ENCODE data around the gene STEAP3. TPM values are rescaled to one million over a fixed set of nuclear protein-coding genes. Genes with fewer than 3 reads are reported as not detected.

The STEAP3 gene
- total RNA-seq, 4 donors from 2014 or later = 2.3 to 5.9 (median 3.7) TPM

DNA sequence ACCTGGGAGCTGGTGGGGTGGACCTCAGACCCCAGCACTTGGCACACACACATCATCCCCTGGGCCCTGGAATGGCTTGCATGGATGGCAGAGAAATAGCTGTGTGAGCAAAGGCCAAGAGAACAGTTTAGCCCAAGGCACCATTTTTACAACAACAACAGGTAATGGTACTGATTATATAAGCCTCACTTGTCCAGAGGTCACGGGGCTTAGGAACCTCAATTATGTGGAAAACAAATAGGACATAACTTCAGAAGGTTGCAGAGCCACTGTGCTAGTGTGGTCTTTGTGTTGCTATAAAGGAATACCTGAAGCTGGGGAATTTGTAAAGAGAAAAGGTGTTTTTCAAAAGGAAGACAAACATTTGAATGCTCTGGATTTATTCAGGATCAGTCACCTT is 13.2 kb downstream of the STEAP3 start:
- DNase-seq = no peak
- Histone ChIP-seq H3K27ac (no peak overlapping the region), H3K4me3 (no peak overlapping the region), H3K36me3 (no peaks in the 10 kb centered on the region), H3K27me3 (no peaks in the 10 kb centered on the region), H3K9me3 (no peaks in the 10 kb centered on the region), H3K4me1 (no peaks in the 10 kb centered on the region)
- TF ChIP-seq CTCF (IDR thresholded peaks at IDR 0.05) (no peak), POLR2A (IDR thresholded peaks at IDR 0.05) (no peak)
- intact Hi-C loops (cut with DNase I; ENCODE audit: low total_unique reads) = no loop called here

- no peaks in the 10 kb centered on the region for H3K4me1 ChIP-seq
- intact Hi-C loops (cut with DNase I; ENCODE audit: low total_unique reads) = no loop called here
- no peak for DNase-seq
- no peak overlapping the region for H3K27ac ChIP-seq
- no peak overlapping the region for H3K4me3 ChIP-seq
- H3K36me3 ChIP-seq = no peaks in the 10 kb centered on the region
- H3K27me3 ChIP-seq = no peaks in the 10 kb centered on the region
- H3K9me3 ChIP-seq = no peaks in the 10 kb centered on the region
- TF ChIP-seq POLR2A (IDR thresholded peaks at IDR 0.05) (no peak), CTCF (IDR thresholded peaks at IDR 0.05) (no peak)
Observed at GRCh38 chr2:119240311-119241204, 16.9 kb downstream of the STEAP3 start.

DNA sequence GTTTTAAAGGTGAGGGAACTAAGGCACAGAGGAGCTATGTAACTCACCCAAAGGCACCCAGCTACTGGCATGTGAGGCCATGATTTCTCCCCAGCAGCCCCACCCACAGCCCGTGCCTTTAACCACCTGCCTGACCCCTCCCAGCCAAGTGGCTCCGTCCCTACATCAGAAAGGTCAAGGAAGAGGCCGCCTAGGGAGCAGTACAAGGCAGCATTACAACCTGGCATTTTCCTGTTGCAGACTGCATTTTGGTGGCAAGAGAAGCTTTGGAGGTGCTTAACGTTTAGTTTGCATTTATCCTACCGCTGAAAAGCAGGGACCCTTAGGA is 17.5 kb downstream of the STEAP3 start:
- Histone ChIP-seq H3K27me3 (no peaks in the 10 kb centered on the region), H3K36me3 (no peaks in the 10 kb centered on the region), H3K4me3 (no peak overlapping the region), H3K9me3 (no peaks in the 10 kb centered on the region), H3K27ac (no peak overlapping the region), H3K4me1 (no peaks in the 10 kb centered on the region)
- TF ChIP-seq POLR2A (IDR thresholded peaks at IDR 0.05) = no peak
- TF ChIP-seq CTCF (IDR thresholded peaks at IDR 0.05) = no peak
- intact Hi-C loops (cut with DNase I; ENCODE audit: low total_unique reads) = no loop called here
- no peak for DNase-seq

DNA sequence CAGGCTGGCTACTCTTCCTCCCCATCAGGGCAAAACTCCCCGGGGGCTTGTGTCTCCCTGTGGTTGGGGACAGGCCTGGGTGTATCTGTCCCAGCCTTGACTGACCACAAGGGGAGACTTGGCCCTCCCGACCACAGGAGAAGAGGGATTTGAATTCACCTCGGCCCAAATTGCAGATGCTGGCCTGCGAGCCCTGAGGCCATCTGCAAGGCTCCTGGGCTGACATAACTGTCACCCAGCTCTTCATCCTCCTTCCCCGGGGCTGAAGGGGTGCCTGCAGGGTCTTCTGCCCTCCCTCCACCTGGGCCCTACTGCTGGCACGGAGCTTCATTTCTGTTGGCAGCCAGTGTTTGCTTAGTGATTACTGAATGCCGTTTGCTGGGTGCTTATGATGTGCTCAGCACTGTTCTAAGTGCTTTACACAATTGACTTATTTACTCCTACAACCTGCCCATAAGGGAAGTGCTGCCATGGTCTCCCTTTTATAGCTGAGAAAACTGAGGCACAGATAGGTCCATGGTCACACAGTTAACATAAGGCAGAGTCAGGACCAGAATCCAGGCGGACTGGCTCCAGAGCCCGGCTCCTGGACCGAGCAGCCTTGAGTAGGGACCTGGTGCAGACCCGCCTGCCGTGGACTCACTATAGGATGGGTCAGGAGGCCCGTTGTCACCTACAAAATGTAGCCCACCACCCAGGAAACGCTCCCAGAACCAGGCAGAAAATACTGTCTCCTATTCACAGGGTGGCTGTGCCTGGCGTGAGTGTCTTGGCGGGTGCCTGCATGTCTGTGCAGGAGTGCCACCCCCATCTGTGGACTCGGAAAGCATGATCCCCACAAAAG is 18.9 kb downstream of the STEAP3 start:
- Histone ChIP-seq H3K27ac (no peak overlapping the region), H3K36me3 (no peaks in the 10 kb centered on the region), H3K27me3 (no peaks in the 10 kb centered on the region), H3K9me3 (no peaks in the 10 kb centered on the region), H3K4me1 (no peaks in the 10 kb centered on the region), H3K4me3 (no peak overlapping the region)
- no peak for TF ChIP-seq POLR2A (IDR thresholded peaks at IDR 0.05)
- DNase-seq = no peak
- intact Hi-C loops (cut with DNase I; ENCODE audit: low total_unique reads) = no loop called here

DNA sequence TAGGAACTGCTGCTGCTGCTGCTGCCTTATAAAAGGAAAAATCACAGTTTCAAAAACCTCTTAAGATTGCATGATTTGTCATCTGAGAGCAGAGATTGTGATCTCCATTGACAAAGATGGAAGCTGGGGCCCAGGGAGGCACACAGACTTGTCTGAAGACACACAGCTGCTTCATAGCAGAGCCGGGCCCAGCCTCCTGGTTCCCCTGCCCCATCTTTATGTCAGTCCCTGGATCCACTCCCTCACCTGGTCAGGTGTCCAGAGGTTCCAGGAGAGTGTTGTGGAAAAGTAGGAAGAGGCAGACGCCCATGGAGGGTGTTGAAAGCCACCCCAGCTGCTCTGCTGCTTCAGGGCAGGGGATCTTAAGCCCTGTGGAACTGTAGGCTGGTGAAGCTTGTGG is 20.0 kb downstream of the STEAP3 start:
- Histone ChIP-seq H3K4me3 (no peak overlapping the region), H3K36me3 (no peaks in the 10 kb centered on the region), H3K4me1 (no peaks in the 10 kb centered on the region), H3K27me3 (no peaks in the 10 kb centered on the region), H3K27ac (no peak overlapping the region), H3K9me3 (no peaks in the 10 kb centered on the region)
- DNase-seq = no peak
- intact Hi-C loops (cut with DNase I; ENCODE audit: low total_unique reads) = no loop called here
- TF ChIP-seq POLR2A (IDR thresholded peaks at IDR 0.05) (no peak), CTCF (IDR thresholded peaks at IDR 0.05) (no peak)
